Stimulated activated CD8-positive, alpha-beta memory T cell treated with anti-CD3 and anti-CD28 coated beads, Interleukin-7, amount 100 ng/mL, for 4 hours (primary cell): Measurements from ENCODE around the gene GRIK5.
A peak's percentile ranks its signal among the peaks of the same experiment; 100 is the strongest.

Experiments
- DNase-seq, 2 donors: peaks; one replicate each; pipeline ENCODE4 v3.0.0-alpha.2; 2020; ENCODE audit warnings: low read depth in 2 of 2

GRIK5 gene

DNA sequence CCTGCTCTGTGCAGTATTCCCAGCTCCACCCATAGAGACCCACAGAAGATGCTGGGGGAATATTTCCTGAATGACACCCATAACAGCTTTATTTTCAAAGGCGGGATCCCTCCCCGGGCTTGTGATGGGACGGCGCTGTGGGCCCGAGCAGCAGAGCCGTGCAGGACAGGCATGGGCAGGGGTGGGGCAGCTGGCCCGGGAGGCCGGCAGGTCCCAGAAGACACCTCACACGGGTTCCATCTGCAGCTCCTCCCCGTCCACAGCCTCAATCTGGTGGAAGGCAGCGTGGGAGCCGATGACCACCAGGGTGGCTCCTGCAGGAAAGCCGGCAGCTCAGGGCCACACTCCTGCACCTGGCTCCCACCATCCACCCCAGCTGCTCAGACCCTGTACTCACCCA is 113.4 kb downstream of the GRIK5 start:
- DNase-seq, result no peak

DNA sequence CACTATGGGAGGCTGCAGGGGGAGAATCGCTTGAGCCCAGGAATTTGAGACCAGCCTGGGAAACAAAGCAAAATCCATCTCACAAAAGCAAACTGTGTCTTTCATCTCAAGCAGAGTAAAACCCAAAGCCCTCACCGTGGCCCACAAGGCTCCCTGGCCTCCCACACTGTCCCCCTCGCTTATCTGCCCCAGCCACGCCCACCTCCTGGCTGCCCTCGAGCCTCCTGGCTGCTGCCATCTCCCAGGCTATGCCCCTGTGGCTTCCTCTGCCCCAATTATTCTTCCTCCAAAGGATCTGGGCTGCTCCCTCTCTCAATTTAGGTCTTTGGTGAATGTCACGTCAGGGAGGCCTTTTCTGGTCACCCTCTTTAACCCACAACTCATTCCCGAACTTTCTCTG is 114.5 kb downstream of the GRIK5 start:
- DNase-seq, result no peak

DNA sequence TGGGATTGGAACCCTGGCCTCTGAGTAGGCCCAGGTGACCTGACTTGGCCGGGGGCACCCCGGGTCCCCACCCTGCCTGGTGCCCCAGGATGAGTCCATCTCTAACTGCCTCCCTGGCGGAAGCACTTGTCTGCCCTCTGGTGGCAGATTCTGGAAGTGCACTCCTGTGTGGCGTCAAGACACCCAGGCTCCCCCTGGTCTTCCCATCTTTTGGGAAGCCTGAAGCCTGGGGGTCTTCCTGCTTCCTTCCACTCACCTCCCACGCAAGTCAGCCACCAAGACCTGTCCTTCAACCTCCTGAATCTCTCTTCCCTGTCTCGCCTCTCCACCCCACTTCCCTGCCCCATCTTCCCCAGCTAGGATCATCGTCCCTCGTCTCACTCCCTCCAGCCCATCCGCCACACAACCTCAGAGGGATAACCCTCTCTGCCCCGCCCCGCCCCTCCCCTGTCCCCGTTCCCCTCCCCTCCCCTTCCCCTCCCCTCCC is 118.3 kb downstream of the GRIK5 start:
- DNase-seq, result peak; percentile 69 to 73
